HepG2 (cell line): Measurements from ENCODE around the gene MAP2K7. TPM values are rescaled to one million over a fixed set of nuclear protein-coding genes. Genes with fewer than 3 reads are reported as not detected.

Source experiments
- NR1H2 ChIP-seq: sonication (generic); formaldehyde crosslinking; IDR thresholded peaks from 2 replicates; pipeline ENCODE4 v1.8.1; 2022; ENCODE audit warnings: low read depth, missing genetic modification reagents, borderline replicate concordance
- RAD51 ChIP-seq: fragments of 450-650 bp; IDR thresholded peaks from 2 replicates; pipeline ENCODE4 v1.6.1; 2016; ENCODE audit warnings: borderline replicate concordance
- ZBTB42 ChIP-seq: sonication (generic); formaldehyde crosslinking; IDR thresholded peaks from 2 replicates; pipeline ENCODE4 v1.5.0; 2020; ENCODE audit warnings: mild to moderate bottlenecking, missing genetic modification reagents
- ZNF280D ChIP-seq: sonication (generic); formaldehyde crosslinking; IDR thresholded peaks from 2 replicates; pipeline ENCODE4 v1.5.1; 2020; ENCODE audit warnings: mild to moderate bottlenecking, missing genetic modification reagents
- ZNF530 ChIP-seq: sonication (generic); formaldehyde crosslinking; IDR thresholded peaks from 2 replicates; pipeline ENCODE4 v1.5.0; 2020; ENCODE audit warnings: low read depth, mild to moderate bottlenecking, missing genetic modification reagents
- ZNF549 ChIP-seq: sonication (generic); formaldehyde crosslinking; IDR thresholded peaks from 2 replicates; pipeline ENCODE4 v1.5.0; 2020; ENCODE audit warnings: missing genetic modification reagents
- ZSCAN29 ChIP-seq: sonication (generic); formaldehyde crosslinking; conservative IDR thresholded peaks from 2 replicates; pipeline ENCODE4 v1.4.0; 2020; ENCODE audit warnings: mild to moderate bottlenecking, missing genetic modification reagents
- polyA plus RNA-seq, 8 experiments: library from polyadenylated mRNA; depleted of rRNA in 3 of 8; stranded (reverse) in 7 of 8; unstranded in 1 of 8; fragments of >200 nt; fragmentation: Illumina TruSeq in 4 of 8; extraction: Trizol in 4 of 8; gene quantifications; 2 replicates each; pipeline versions ENCODE4 v1.2.1 to v1.2.3, GENCODE V29; 2011 to 2016; ENCODE audit warnings: low read depth in 4 of 8, missing spikeins in 1 of 8, mixed read lengths in 1 of 8; ENCODE audit not compliant: insufficient read depth in 1 of 8
- total RNA-seq, 5 experiments: library from RNA; depleted of rRNA; stranded (reverse); fragments of >200 nt; fragmentation: Illumina TruSeq; extraction: Trizol; gene quantifications; 2 replicates each; pipeline ENCODE4 v1.2.3, GENCODE V29; 2016; ENCODE audit warnings: low read depth in 1 of 5
- TF ChIP-seq, protein P1 (sequence below): sonication (generic); formaldehyde crosslinking; IDR thresholded peaks from 2 replicates; pipeline ENCODE4 v1.4.0; 2020; ENCODE audit warnings: low read depth, missing genetic modification reagents
- TF ChIP-seq, protein P2 (sequence below): sonication (generic); formaldehyde crosslinking; IDR thresholded peaks from 2 replicates; pipeline ENCODE4 v1.5.0; 2020; ENCODE audit warnings: missing genetic modification reagents
- TF ChIP-seq, protein P3 (sequence below): sonication (generic); formaldehyde crosslinking; IDR thresholded peaks from 2 replicates; pipeline ENCODE4 v1.9.0; 2021; ENCODE audit warnings: missing genetic modification reagents, borderline replicate concordance

MAP2K7 gene
- total and polyA plus RNA-seq, 2 of the 13 experiments (the other 11 are each of a cell fraction or from before 2014, with no cell fraction given), result 9.0 to 10.8 TPM

GRCh38 chr19:7924241-7924640 is 20.6 kb downstream of the MAP2K7 start (continued):
- TF ChIP-seq, protein P1, sequence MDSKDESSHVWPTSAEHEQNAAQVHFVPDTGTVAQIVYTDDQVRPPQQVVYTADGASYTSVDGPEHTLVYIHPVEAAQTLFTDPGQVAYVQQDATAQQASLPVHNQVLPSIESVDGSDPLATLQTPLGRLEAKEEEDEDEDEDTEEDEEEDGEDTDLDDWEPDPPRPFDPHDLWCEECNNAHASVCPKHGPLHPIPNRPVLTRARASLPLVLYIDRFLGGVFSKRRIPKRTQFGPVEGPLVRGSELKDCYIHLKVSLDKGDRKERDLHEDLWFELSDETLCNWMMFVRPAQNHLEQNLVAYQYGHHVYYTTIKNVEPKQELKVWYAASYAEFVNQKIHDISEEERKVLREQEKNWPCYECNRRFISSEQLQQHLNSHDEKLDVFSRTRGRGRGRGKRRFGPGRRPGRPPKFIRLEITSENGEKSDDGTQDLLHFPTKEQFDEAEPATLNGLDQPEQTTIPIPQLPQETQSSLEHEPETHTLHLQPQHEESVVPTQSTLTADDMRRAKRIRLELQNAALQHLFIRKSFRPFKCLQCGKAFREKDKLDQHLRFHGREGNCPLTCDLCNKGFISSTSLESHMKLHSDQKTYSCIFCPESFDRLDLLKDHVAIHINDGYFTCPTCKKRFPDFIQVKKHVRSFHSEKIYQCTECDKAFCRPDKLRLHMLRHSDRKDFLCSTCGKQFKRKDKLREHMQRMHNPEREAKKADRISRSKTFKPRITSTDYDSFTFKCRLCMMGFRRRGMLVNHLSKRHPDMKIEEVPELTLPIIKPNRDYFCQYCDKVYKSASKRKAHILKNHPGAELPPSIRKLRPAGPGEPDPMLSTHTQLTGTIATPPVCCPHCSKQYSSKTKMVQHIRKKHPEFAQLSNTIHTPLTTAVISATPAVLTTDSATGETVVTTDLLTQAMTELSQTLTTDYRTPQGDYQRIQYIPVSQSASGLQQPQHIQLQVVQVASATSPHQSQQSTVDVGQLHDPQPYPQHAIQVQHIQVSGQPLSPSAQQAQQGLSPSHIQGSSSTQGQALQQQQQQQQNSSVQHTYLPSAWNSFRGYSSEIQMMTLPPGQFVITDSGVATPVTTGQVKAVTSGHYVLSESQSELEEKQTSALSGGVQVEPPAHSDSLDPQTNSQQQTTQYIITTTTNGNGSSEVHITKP, result no peak
- TF ChIP-seq, protein P2, sequence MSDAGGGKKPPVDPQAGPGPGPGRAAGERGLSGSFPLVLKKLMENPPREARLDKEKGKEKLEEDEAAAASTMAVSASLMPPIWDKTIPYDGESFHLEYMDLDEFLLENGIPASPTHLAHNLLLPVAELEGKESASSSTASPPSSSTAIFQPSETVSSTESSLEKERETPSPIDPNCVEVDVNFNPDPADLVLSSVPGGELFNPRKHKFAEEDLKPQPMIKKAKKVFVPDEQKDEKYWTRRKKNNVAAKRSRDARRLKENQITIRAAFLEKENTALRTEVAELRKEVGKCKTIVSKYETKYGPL, result no peak
- TF ChIP-seq ZNF280D (CRISPR knock-in tag) (no peak), ZNF530 (no peak), ZNF549 (CRISPR knock-in tag) (no peak), NR1H2 (CRISPR knock-in tag) (no peak), ZSCAN29 (CRISPR knock-in tag) (no peak), RAD51 (no peak), ZBTB42 (CRISPR knock-in tag) (no peak)
- TF ChIP-seq, protein P3, sequence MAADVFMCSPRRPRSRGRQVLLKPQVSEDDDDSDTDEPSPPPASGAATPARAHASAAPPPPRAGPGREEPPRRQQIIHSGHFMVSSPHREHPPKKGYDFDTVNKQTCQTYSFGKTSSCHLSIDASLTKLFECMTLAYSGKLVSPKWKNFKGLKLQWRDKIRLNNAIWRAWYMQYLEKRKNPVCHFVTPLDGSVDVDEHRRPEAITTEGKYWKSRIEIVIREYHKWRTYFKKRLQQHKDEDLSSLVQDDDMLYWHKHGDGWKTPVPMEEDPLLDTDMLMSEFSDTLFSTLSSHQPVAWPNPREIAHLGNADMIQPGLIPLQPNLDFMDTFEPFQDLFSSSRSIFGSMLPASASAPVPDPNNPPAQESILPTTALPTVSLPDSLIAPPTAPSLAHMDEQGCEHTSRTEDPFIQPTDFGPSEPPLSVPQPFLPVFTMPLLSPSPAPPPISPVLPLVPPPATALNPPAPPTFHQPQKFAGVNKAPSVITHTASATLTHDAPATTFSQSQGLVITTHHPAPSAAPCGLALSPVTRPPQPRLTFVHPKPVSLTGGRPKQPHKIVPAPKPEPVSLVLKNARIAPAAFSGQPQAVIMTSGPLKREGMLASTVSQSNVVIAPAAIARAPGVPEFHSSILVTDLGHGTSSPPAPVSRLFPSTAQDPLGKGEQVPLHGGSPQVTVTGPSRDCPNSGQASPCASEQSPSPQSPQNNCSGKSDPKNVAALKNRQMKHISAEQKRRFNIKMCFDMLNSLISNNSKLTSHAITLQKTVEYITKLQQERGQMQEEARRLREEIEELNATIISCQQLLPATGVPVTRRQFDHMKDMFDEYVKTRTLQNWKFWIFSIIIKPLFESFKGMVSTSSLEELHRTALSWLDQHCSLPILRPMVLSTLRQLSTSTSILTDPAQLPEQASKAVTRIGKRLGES (CRISPR knock-in tag), result no peak
- TF ChIP-seq, all 625 proteins: peak for 0
